HT1080 (cell line): Measurements from ENCODE around the gene ANO5. TPM values are rescaled to one million over a fixed set of nuclear protein-coding genes. Genes with fewer than 3 reads are reported as not detected.

Source experiments
- DNase-seq: peaks from one replicate; pipeline ENCODE4 v3.0.0-alpha.2; 2015; ENCODE audit warnings: low read depth
- total RNA-seq: library from RNA; depleted of rRNA; stranded (reverse); fragments of >200 nt; shearing (Covaris generic); gene quantifications from 2 replicates; pipeline ENCODE4 v1.2.3, GENCODE V29; 2014; rRNA removed

ANO5 gene
- total RNA-seq, 1 experiment from 2014 or later, result 0.06 TPM

- DNase-seq, result no peak
These were observed 124.8 kb downstream of the ANO5 start for GRCh38 chr11:22317656-22318055.

- no peak for DNase-seq
These were observed 138.9 kb downstream of the ANO5 start for GRCh38 chr11:22331771-22332170.

Other genes starting within 250 kb of the ANO5 start
- not detected in 2 replicates for gene SLC17A6, start 145.3 kb downstream of the ANO5 start, total RNA-seq